Measurements from ENCODE around the gene SYT13. TPM values are rescaled to one million over a fixed set of nuclear protein-coding genes. Genes with fewer than 3 reads are reported as not detected.

Gene SYT13
- total and polyA plus RNA-seq, 10 of the 15 experiments (the other 5 are each of a cell fraction or from before 2014, with no cell fraction given) = not detected

- Histone ChIP-seq H3K4me3 (no peak overlapping the region), H3K9ac (ENCODE audit: control insufficient read depth, insufficient read depth, low read length) (no peak overlapping the region), H3K27ac (ENCODE audit: control insufficient read depth, insufficient read depth) (no peak overlapping the region), H4K20me1 (ENCODE audit: control insufficient read depth, insufficient read depth) (no peaks in the 10 kb centered on the region), H3K36me3 (ENCODE audit: control insufficient read depth in 2 of 2, insufficient read depth in 2 of 2, low read length in 1 of 2) (no peaks in the 10 kb centered on the region), H3K4me2 (ENCODE audit: control insufficient read depth, insufficient read depth) (no peak overlapping the region), H3K79me2 (ENCODE audit: control insufficient read depth, insufficient read depth, low read length) (no peaks in the 10 kb centered on the region), H2AFZ (ENCODE audit: control insufficient read depth, low read depth, low read length) (no peak overlapping the region), H3K9me3 (replicated peaks; ENCODE audit: control insufficient read depth, insufficient read depth, low read length) (no peaks in the 10 kb centered on the region), H3K4me1 (ENCODE audit: control insufficient read depth, insufficient read depth, low read length) (no peaks in the 10 kb centered on the region), H3K27me3 (replicated peaks in 1 of 2; ENCODE audit: control insufficient read depth in 2 of 2, insufficient read depth in 2 of 2, low read length in 1 of 2) (no peaks in the 10 kb centered on the region)
- RAD21 ChIA-PET (ENCODE audit: unreplicated experiment) = no interaction called here
- in situ Hi-C loops (cut with MboI) (no loop called here), intact Hi-C loops (cut with micrococcal nuclease; ENCODE audit: unreplicated experiment) (no loop called here)
- SMC1A ChIA-PET (ENCODE audit: uncharacterized antibody, unreplicated experiment) = no interaction called here
- no peak for FAIRE-seq
- 65% methylated on average over 6 of the region's 6 CpGs for whole genome bisulfite sequencing (ENCODE audit: insufficient coverage, insufficient replicate concordance, low lambda C conversion rate, missing lambda C conversion rate)
- BruUV-seq (replicated peaks) = no TSS peak
- no peak for TF ChIP-seq BCL3 (IDR thresholded peaks at IDR 0.05; ENCODE audit: borderline replicate concordance, insufficient read depth, low read depth, low read length, poor library complexity, severe bottlenecking)
- TF ChIP-seq POLR2A (IDR thresholded peaks at IDR 0.05; ENCODE audit: low read depth, low read length) = no peak
- TF ChIP-seq NR2F1 (conservative IDR thresholded peaks at IDR 0.05) = no peak
- no peak for TF ChIP-seq KDM1A (IDR thresholded peaks at IDR 0.05; ENCODE audit: borderline replicate concordance)
- TF ChIP-seq EZH2 (IDR thresholded peaks at IDR 0.05; ENCODE audit: borderline replicate concordance, control insufficient read depth, low read depth, low read length) = no peak
- no peak for TF ChIP-seq FOXM1 (IDR thresholded peaks at IDR 0.05; ENCODE audit: low read depth, low read length)
- TF ChIP-seq MTA3 (IDR thresholded peaks at IDR 0.05; ENCODE audit: borderline replicate concordance, low read length) = no peak
- TF ChIP-seq SMAD1 (IDR thresholded peaks at IDR 0.05; ENCODE audit: low read depth, partially characterized antibody) = no peak
- no peak for TF ChIP-seq POLR2AphosphoS2 (IDR thresholded peaks at IDR 0.05; ENCODE audit: low read depth, low read length)
- no peak for TF ChIP-seq NFXL1 (IDR thresholded peaks at IDR 0.05; ENCODE audit: borderline replicate concordance)
- no peak for TF ChIP-seq SIN3A (IDR thresholded peaks at IDR 0.05; ENCODE audit: low read depth, low read length)
- no peak for TF ChIP-seq CBFB (IDR thresholded peaks at IDR 0.05; ENCODE audit: low read depth)
- no peak for TF ChIP-seq NBN (IDR thresholded peaks at IDR 0.05)
- TF ChIP-seq IKZF2 (IDR thresholded peaks at IDR 0.05) = no peak
- DNase-seq (ENCODE audit: low read depth, low spot score) = no peak
- POLR2A ChIA-PET = no interaction called here
- ATAC-seq = no peak
- CTCF ChIA-PET = no interaction called here
Observed at GRCh38 chr11:45193695-45194094, 92.4 kb downstream of the SYT13 start.

Other genes with a start within 250 kb of the SYT13 start
- 0.76 and 1.0 TPM in 2 replicates for gene PRDM11, start 139.7 kb downstream of the SYT13 start, total RNA-seq (2014; rRNA removed)
- gene PRDM11, start 139.7 kb downstream of the SYT13 start, total RNA-seq (2014; rRNA removed; fragmentation: Illumina TruSeq; extraction: Trizol) = 0.54 and 0.97 TPM in 2 replicates
- gene PRDM11, start 139.7 kb downstream of the SYT13 start, total RNA-seq (2021) = 1.9 and 2.4 TPM in 2 replicates
- 0.53 and 0.56 TPM in 2 replicates for gene PRDM11, start 139.7 kb downstream of the SYT13 start, polyA plus RNA-seq (2011; rRNA removed)
- 0.21 and 0.65 TPM in 2 replicates for gene PRDM11, start 139.7 kb downstream of the SYT13 start, polyA plus RNA-seq (2014; fragmentation: Illumina TruSeq; extraction: Trizol)
- gene PRDM11, start 139.7 kb downstream of the SYT13 start, polyA plus RNA-seq (2014; fragmentation: Nextera tagmentation; extraction: Ambion mirVana) = under 1 TPM; 0.05 to 0.07 TPM
- gene PRDM11, start 139.7 kb downstream of the SYT13 start, polyA plus RNA-seq (2014; rRNA removed) = 0.55 and 1.1 TPM in 2 replicates
- under 1 TPM; 0.03 to 0.09 TPM for gene PRDM11, start 139.7 kb downstream of the SYT13 start, polyA plus RNA-seq (2016; fragmentation: Nextera tagmentation; extraction: Ambion mirVana)

Data from GM12878 (cell line).